Activated CD4-positive, alpha-beta T cell treated with anti-CD3 and anti-CD28 coated beads, Interleukin-10, Interleukin-2, amounts not matched to agents 100 ng/mL and 50 ng/mL, durations not matched to agents 16 hours and 8 hours (primary cell): ENCODE data around the gene TREM1.
A peak's percentile ranks its signal among the peaks of the same experiment; 100 is the strongest.

ENCODE experiments used
- DNase-seq: peaks from one replicate; pipeline ENCODE4 v3.0.0-alpha.2; 2020

The TREM1 gene

DNA sequence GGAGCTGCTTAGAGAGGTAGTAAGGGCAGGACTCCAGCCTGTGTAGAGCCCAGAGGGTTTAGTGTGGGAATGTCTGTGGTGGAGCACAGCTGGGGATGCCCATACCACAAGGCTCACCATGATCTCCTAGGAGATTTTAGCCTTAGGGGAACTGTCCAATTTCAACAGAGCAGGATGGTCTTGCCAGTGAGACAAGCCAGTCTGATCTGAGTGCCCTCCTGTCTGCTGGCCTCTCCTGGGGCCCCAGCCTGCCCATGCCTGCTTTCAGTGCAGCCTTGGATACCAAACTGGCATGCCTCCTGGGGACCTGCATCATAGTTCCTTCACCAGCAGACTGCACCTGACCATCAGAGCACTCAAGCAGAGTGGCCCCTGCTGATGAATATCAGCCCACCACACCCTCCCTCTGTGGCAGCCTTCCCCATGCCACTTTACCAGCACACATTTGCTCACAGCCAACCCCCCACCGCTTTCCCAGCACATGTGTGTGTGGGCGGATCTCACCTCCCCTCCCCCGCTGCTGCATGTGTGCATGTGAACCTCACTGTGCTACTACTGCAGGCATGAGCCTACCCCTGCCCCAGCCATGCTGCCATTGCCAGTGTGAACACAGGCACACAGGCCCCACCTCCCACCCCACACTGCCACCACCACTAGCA is 7.9 kb upstream of the TREM1 start:
- peak; percentile 22 for DNase-seq

GRCh38 chr6:41291717-41292116 is 5.2 kb upstream of the TREM1 start:
- DNase-seq = no peak

GRCh38 chr6:41289815-41290214 is 3.3 kb upstream of the TREM1 start:
- no peak for DNase-seq

DNA sequence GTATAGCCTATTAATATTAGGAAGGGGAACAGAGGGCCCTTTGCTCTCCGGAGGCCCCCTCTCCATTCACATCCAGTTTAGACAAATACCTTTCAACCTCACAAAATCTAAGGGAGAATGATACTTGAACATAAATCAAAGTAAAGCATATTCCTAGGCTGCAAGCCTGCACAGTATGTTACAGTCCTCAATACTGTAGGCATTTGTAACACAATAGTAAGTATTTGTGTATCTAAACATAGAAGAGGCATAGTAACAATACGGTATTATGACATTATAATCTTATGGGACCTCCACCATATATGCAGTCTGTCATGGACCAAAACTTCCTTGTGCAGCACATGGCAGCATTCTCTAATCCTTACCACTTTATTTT is 2.3 kb upstream of the TREM1 start:
- no peak for DNase-seq

- DNase-seq = peak; percentile 30
These were observed 1.7 kb upstream of the TREM1 start for GRCh38 chr6:41288030-41288753.

DNA sequence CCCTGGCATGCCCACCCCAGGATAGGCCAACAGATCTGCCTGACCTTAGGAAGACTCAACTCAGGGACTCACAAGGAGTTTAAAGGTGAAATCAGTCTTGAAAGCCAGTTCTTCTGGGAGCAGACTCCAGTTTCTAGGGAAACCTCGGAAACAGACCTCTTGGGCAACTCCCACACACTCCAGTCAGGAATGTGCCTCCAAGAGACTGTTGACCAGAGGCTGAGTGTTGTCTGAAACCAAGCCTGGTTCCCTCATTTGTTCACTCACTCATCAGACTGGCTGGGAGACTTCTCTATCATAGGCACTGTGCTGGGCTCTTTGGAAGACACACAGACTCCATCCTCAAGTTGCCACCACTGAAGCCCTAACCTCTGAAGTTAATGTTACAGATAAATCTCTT is 1.8 kb downstream of the TREM1 start:
- DNase-seq = no peak

DNA sequence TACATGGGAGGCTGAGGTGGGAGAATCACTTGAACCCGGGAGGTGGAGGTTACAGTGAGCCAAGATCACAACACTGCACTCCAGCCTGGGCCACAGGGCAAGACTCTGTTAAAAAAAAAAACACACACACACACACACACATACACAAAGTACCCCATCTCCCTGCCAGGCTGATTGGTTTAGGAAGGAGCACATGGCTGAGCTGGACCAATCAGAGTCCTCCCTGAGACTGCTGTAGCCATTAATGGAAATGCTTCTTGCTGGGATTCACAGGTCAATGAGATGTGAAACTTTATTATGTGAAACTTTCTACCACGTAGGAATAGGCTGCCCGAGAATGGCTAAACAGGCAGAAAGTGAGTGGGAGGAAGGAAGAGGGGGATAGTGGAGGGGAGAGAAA is 2.9 kb downstream of the TREM1 start:
- no peak for DNase-seq

- DNase-seq = no peak
These were observed 6.0 kb downstream of the TREM1 start for GRCh38 chr6:41280381-41281057.

DNA sequence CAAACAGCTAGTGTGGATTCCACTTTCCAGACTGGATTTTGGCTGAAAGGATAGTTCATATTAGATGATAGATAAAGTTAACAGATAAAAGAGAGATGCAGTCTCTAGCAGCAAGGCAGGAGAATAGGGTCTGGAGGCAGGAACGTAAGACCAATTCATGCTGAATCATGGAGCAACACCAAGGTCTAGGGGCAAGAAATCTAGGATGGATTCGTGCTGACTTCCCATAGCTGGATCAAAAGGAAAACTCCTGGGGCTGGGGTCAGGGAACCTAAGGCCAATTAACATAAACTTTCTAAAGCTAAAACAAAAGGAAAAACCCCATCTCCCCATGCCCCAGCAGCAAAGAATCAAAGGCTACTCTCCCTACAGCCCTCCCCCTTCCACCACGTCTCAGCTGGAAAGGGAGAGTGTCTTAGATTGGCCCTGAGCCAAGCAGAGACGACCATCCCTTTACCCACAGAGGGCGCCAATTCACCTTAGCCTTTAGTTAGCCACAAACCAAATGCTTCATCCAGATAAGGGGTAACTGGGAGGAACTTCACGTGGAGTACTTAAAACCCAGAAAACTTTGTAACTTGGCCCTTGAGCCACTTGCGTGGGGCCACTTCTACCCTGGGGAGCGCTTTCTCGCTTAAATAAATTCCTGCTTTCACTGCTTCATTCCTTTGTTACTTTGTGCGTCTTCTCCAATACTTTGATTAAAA is 7.6 kb downstream of the TREM1 start:
- DNase-seq = peak; percentile 71

GRCh38 chr6:41277605-41278004 is 8.9 kb downstream of the TREM1 start:
- no peak for DNase-seq

DNA sequence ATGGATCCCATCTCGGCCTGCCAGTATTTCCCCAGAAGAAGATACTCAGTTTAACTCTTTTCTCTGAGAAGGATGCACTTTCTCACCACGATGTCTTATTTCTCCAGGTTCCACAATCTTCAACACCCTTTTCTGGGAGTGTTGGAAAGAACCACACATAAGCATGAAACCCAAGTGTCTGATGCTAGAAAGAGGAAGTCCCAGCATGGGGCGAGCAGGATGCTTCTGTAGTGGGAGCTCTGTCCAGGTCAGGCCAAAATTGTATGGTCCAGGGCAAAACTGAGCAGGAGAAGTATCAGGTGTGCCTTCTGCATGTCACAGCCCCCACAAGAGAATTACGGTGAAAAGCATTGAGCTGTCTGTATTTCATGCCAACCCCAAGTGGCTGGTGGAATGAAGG is 11.0 kb downstream of the TREM1 start:
- no peak for DNase-seq

- no peak for DNase-seq
These were observed 12.2 kb downstream of the TREM1 start for GRCh38 chr6:41274256-41274655.

DNA sequence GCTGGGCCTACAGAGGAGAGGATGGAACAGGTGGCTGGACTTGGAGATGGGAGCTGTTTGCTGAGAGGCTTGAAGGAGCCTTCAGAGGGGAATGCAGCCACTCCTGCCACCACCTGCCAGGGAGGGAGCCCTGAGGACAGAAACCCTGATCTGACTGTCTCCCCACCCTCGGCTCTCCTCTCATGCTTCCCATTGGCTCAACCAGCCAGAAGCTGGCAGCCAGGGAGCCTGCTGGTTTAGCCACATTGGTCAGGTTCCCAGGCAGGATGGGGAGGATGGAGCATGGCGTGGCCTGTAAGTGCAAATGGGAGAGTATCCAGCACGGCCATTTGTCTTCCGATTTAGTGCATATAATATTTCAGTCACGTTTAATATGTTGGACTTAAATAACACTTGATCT is 12.8 kb downstream of the TREM1 start:
- no peak for DNase-seq

DNA sequence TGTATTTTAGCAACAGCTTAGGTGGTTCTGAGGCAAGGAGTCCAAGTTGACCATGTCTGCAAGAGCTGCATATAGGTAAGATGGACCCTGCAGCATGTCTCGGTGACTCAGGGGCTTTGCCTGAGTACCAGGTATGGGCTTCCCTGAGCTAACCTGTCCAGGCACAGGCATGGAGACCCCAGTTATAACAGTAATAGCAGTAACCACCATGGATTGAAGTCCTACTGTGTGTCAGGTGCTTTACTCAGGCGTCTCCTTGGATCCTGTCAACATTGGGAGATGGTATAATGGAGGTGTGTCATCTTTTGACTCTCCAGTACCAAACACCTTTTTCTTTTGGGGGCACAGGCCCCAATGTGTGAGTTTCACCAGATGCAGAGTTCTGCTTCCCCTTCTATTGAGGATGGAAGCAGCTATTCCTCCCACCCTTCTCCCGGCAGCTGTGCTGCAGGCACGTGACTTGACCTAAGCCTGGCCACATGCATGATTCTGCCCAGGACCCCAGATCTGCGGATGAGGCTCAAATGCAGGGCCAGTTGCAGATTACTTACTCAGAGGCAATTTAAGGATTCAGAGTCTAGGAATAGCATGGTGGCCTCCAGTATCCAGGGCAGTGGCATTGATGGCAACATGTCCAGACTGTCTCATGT is 13.8 kb downstream of the TREM1 start:
- DNase-seq = no peak

DNA sequence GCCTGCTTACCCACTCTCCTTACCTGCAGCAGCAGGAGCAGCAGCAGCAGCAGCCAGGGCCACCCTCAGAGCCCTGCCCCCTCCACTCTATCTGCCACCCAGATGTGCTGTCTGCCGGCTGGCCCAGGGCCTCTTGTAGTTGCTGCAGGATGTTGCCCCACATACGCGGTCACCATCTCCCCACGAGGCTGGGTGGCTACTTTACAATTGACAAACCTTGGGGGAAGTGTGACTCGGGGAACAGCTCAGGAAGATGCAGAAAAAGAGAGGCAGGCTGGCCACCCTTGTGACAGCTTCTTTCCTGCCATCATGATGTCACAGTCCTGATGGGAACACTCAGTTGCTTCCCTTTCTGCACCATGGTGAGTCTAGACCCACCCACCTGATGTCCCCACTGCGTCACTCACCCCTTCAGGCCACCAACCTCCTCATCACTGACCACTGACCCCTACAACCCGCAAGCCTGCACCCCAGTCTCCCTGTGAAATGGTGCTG is 14.5 kb downstream of the TREM1 start:
- peak; percentile 17 for DNase-seq

DNA sequence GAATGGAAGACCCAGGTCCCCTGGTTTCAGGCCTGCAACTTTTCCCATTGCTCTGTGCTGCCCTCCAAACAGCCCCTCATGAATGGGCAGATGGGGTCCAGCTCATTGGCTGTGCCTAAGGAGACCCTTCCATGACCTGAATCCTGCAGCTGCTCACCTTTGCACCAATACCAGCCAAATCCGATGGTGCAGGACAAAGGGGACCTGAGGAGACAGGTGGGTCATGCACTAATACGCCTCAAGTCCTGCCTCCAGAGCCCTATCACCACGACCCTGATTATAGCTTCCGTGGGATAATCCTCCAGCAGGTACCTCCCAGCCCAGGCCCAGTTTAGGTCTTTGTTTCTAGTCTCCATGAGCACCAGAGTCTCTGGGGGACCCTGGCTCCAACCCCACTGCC is 16.8 kb downstream of the TREM1 start:
- no peak for DNase-seq

DNA sequence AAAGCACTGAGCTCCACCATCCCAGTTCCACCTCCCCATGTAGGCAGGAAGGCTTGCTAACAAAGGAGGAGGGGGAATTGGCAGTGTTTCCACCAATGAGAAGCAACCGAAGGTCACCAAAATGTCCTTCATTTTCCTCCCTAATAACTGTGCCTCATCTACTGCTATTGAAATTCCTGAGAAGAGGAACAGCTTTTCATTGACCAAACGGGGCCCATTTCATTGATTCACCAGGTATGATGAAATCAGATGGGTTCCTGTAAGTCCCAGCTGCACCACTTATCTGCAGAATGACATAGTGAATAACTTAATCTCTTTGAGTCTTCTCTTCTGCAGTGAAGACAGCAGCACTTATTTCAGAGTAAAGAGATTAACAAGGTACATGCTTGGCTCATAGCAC is 17.3 kb downstream of the TREM1 start:
- no peak for DNase-seq

- DNase-seq = no peak
These were observed 18.0 kb downstream of the TREM1 start for GRCh38 chr6:41268478-41268877.

- DNase-seq = no peak
These were observed 19.9 kb downstream of the TREM1 start for GRCh38 chr6:41266541-41266940.

GRCh38 chr6:41263267-41263666 is 23.2 kb downstream of the TREM1 start:
- DNase-seq = no peak

- no peak for DNase-seq
These were observed 24.1 kb downstream of the TREM1 start for GRCh38 chr6:41262401-41262800.

- no peak for DNase-seq
These were observed 28.3 kb downstream of the TREM1 start for GRCh38 chr6:41258196-41258493.
